Measurements from ENCODE around the gene ZFP64. TPM values are rescaled to one million over a fixed set of nuclear protein-coding genes. Genes with fewer than 3 reads are reported as not detected.

Gene ZFP64
- total RNA-seq, 2 experiments from 2014 or later, result 11.7 to 12.2 TPM

GRCh38 chr20:52171025-52171424 lies 20.6 kb downstream of the ZFP64 start:
- H3K9me3 Mint-ChIP-seq, result no peaks in the 10 kb centered on the region
- H3K4me1 Mint-ChIP-seq (ENCODE audit: low read depth), result peaks cover 11% of the 10 kb centered on the region
- CTCF ChIA-PET, result interaction anchor here (0.7 kb wide), 1 partner anchor 35 kb away, joined by 4 read pairs; no protein-coding TSS in a partner anchor
- no peaks in the 10 kb centered on the region for H3K27me3 Mint-ChIP-seq (ENCODE audit: low read depth)
- intact Hi-C loops (cut with micrococcal nuclease), result no loop called here
- H3K4me3 Mint-ChIP-seq, result no peak overlapping the region
- peaks cover 13% of the 10 kb centered on the region for H3K36me3 Mint-ChIP-seq (ENCODE audit: low read depth)
- no peak overlapping the region for H3K27ac Mint-ChIP-seq
- no peak for DNase-seq

- H3K9me3 Mint-ChIP-seq, result no peaks in the 10 kb centered on the region
- H3K27me3 Mint-ChIP-seq (ENCODE audit: low read depth), result no peaks in the 10 kb centered on the region
- no peak overlapping the region for H3K27ac Mint-ChIP-seq
- H3K4me1 Mint-ChIP-seq (ENCODE audit: low read depth), result peaks cover 11% of the 10 kb centered on the region
- peaks cover 20% of the 10 kb centered on the region for H3K36me3 Mint-ChIP-seq (ENCODE audit: low read depth)
- no peak overlapping the region for H3K4me3 Mint-ChIP-seq
- CTCF ChIA-PET, result no interaction called here
- intact Hi-C loops (cut with micrococcal nuclease), result no loop called here
- no peak for DNase-seq
Observed at GRCh38 chr20:52168116-52168515, 23.5 kb downstream of the ZFP64 start.

GRCh38 chr20:52167232-52167840 lies 24.2 kb downstream of the ZFP64 start:
- CTCF ChIA-PET, result no interaction called here
- no peak for DNase-seq
- peaks cover 18% of the 10 kb centered on the region for H3K36me3 Mint-ChIP-seq (ENCODE audit: low read depth)
- H3K9me3 Mint-ChIP-seq, result no peaks in the 10 kb centered on the region
- no peak overlapping the region for H3K4me3 Mint-ChIP-seq
- intact Hi-C loops (cut with micrococcal nuclease), result no loop called here
- H3K4me1 Mint-ChIP-seq (ENCODE audit: low read depth), result peaks cover 6% of the 10 kb centered on the region
- H3K27ac Mint-ChIP-seq, result no peak overlapping the region
- H3K27me3 Mint-ChIP-seq (ENCODE audit: low read depth), result no peaks in the 10 kb centered on the region

GRCh38 chr20:52166150-52166549 lies 25.4 kb downstream of the ZFP64 start:
- H3K27ac Mint-ChIP-seq, result no peak overlapping the region
- H3K36me3 Mint-ChIP-seq (ENCODE audit: low read depth), result peaks cover 17% of the 10 kb centered on the region
- H3K27me3 Mint-ChIP-seq (ENCODE audit: low read depth), result no peaks in the 10 kb centered on the region
- H3K9me3 Mint-ChIP-seq, result no peaks in the 10 kb centered on the region
- DNase-seq, result no peak
- intact Hi-C loops (cut with micrococcal nuclease), result no loop called here
- H3K4me1 Mint-ChIP-seq (ENCODE audit: low read depth), result peaks cover 6% of the 10 kb centered on the region
- H3K4me3 Mint-ChIP-seq, result no peak overlapping the region
- CTCF ChIA-PET, result no interaction called here

- intact Hi-C loops (cut with micrococcal nuclease), result no loop called here
- no peak for DNase-seq
- H3K4me3 Mint-ChIP-seq, result no peak overlapping the region
- H3K27ac Mint-ChIP-seq, result no peak overlapping the region
- peaks cover 4% of the 10 kb centered on the region for H3K9me3 Mint-ChIP-seq
- H3K27me3 Mint-ChIP-seq (ENCODE audit: low read depth), result no peaks in the 10 kb centered on the region
- H3K4me1 Mint-ChIP-seq (ENCODE audit: low read depth), result no peaks in the 10 kb centered on the region
- peaks cover 50% of the 10 kb centered on the region for H3K36me3 Mint-ChIP-seq (ENCODE audit: low read depth)
- CTCF ChIA-PET, result interaction anchor here (1.0 kb wide), 1 partner anchor 10 kb away, joined by 4 read pairs; no protein-coding TSS in a partner anchor
Observed at GRCh38 chr20:52160621-52161204, 30.9 kb downstream of the ZFP64 start.

GRCh38 chr20:52160049-52160570 lies 31.5 kb downstream of the ZFP64 start:
- Mint-ChIP-seq H3K27ac (no peak overlapping the region), H3K36me3 (ENCODE audit: low read depth) (peaks cover 48% of the 10 kb centered on the region), H3K9me3 (peaks cover 4% of the 10 kb centered on the region), H3K27me3 (ENCODE audit: low read depth) (no peaks in the 10 kb centered on the region), H3K4me3 (no peak overlapping the region), H3K4me1 (ENCODE audit: low read depth) (no peaks in the 10 kb centered on the region)
- CTCF ChIA-PET, result no interaction called here
- no peak for DNase-seq
- intact Hi-C loops (cut with micrococcal nuclease), result no loop called here

- intact Hi-C loops (cut with micrococcal nuclease), result no loop called here
- CTCF ChIA-PET, result interaction anchor here (2.1 kb wide), 1 partner anchor 26 kb away, joined by 9 read pairs; no protein-coding TSS in a partner anchor
- H3K4me1 Mint-ChIP-seq (ENCODE audit: low read depth), result no peaks in the 10 kb centered on the region
- H3K9me3 Mint-ChIP-seq, result peaks cover 4% of the 10 kb centered on the region
- H3K4me3 Mint-ChIP-seq, result no peak overlapping the region
- H3K27me3 Mint-ChIP-seq (ENCODE audit: low read depth), result no peaks in the 10 kb centered on the region
- peaks cover 35% of the 10 kb centered on the region for H3K36me3 Mint-ChIP-seq (ENCODE audit: low read depth)
- DNase-seq, result no peak
- H3K27ac Mint-ChIP-seq, result no peak overlapping the region
Observed at GRCh38 chr20:52154575-52154974, 37.0 kb downstream of the ZFP64 start.

- CTCF ChIA-PET, result interaction anchor here (2.1 kb wide), 1 partner anchor 25 kb away, joined by 9 read pairs; no protein-coding TSS in a partner anchor
- peaks cover 29% of the 10 kb centered on the region for H3K36me3 Mint-ChIP-seq (ENCODE audit: low read depth)
- peaks cover 4% of the 10 kb centered on the region for H3K9me3 Mint-ChIP-seq
- H3K4me3 Mint-ChIP-seq, result no peak overlapping the region
- H3K27ac Mint-ChIP-seq, result no peak overlapping the region
- DNase-seq, result no peak
- intact Hi-C loops (cut with micrococcal nuclease), result no loop called here
- no peaks in the 10 kb centered on the region for H3K27me3 Mint-ChIP-seq (ENCODE audit: low read depth)
- no peaks in the 10 kb centered on the region for H3K4me1 Mint-ChIP-seq (ENCODE audit: low read depth)
Observed at GRCh38 chr20:52153896-52154295, 37.7 kb downstream of the ZFP64 start.

GRCh38 chr20:52152921-52153320 lies 38.7 kb downstream of the ZFP64 start:
- DNase-seq, result no peak
- H3K36me3 Mint-ChIP-seq (ENCODE audit: low read depth), result peaks cover 19% of the 10 kb centered on the region
- no peak overlapping the region for H3K27ac Mint-ChIP-seq
- no peak overlapping the region for H3K4me3 Mint-ChIP-seq
- CTCF ChIA-PET, result interaction anchor here (2.1 kb wide), 1 partner anchor 24 kb away, joined by 9 read pairs; no protein-coding TSS in a partner anchor
- no peaks in the 10 kb centered on the region for H3K9me3 Mint-ChIP-seq
- intact Hi-C loops (cut with micrococcal nuclease), result no loop called here
- no peaks in the 10 kb centered on the region for H3K27me3 Mint-ChIP-seq (ENCODE audit: low read depth)
- no peaks in the 10 kb centered on the region for H3K4me1 Mint-ChIP-seq (ENCODE audit: low read depth)

- no peaks in the 10 kb centered on the region for H3K4me1 Mint-ChIP-seq (ENCODE audit: low read depth)
- CTCF ChIA-PET, result interaction anchor here (0.9 kb wide), 1 partner anchor 24 kb away, joined by 3 read pairs; no protein-coding TSS in a partner anchor
- no peak for DNase-seq
- no peaks in the 10 kb centered on the region for H3K9me3 Mint-ChIP-seq
- H3K27ac Mint-ChIP-seq, result no peak overlapping the region
- intact Hi-C loops (cut with micrococcal nuclease), result no loop called here
- no peaks in the 10 kb centered on the region for H3K27me3 Mint-ChIP-seq (ENCODE audit: low read depth)
- H3K4me3 Mint-ChIP-seq, result no peak overlapping the region
- peaks cover 16% of the 10 kb centered on the region for H3K36me3 Mint-ChIP-seq (ENCODE audit: low read depth)
Observed at GRCh38 chr20:52152416-52152815, 39.2 kb downstream of the ZFP64 start.

GRCh38 chr20:52150440-52151258 lies 40.9 kb downstream of the ZFP64 start:
- Mint-ChIP-seq H3K27me3 (ENCODE audit: low read depth) (no peaks in the 10 kb centered on the region), H3K9me3 (no peaks in the 10 kb centered on the region), H3K36me3 (ENCODE audit: low read depth) (peaks cover 7% of the 10 kb centered on the region), H3K4me3 (no peak overlapping the region), H3K4me1 (ENCODE audit: low read depth) (no peaks in the 10 kb centered on the region), H3K27ac (no peak overlapping the region)
- DNase-seq, result peak; percentile 52
- intact Hi-C loops (cut with micrococcal nuclease), result loop anchor here (1.0 kb wide), 2 partner anchors 22 to 45 kb away; no protein-coding TSS in a partner anchor
- CTCF ChIA-PET, result interaction anchor here (0.6 to 1.5 kb wide), 5 partner anchors 10 to 1417 kb away, joined by 3 to 11 read pairs (median 4); no protein-coding TSS in a partner anchor

GRCh38 chr20:52145587-52145986 lies 46.0 kb downstream of the ZFP64 start:
- Mint-ChIP-seq H3K27me3 (ENCODE audit: low read depth) (no peaks in the 10 kb centered on the region), H3K36me3 (ENCODE audit: low read depth) (peaks cover 4% of the 10 kb centered on the region), H3K27ac (no peak overlapping the region), H3K4me1 (ENCODE audit: low read depth) (peaks cover 2% of the 10 kb centered on the region), H3K4me3 (no peak overlapping the region), H3K9me3 (no peaks in the 10 kb centered on the region)
- intact Hi-C loops (cut with micrococcal nuclease), result no loop called here
- CTCF ChIA-PET, result interaction anchor here (1.3 kb wide), 1 partner anchor 14 kb away, joined by 5 read pairs; no protein-coding TSS in a partner anchor
- no peak for DNase-seq

Measured in activated naive CD4-positive, alpha-beta T cell treated with anti-CD3 and anti-CD28 coated beads for 36 hours (primary cell).